GM12891 (cell line): ENCODE results near the gene GYG2.

Experiments
- POLR2A ChIP-seq: IDR thresholded peaks from 2 replicates; pipeline ENCODE4 v1.6.1; 2011; ENCODE audit warnings: low read depth, low read length, control low read depth
- POLR2AphosphoS5 ChIP-seq: IDR thresholded peaks from 2 replicates; pipeline ENCODE4 v1.6.1; 2011; ENCODE audit warnings: low read depth, low read length, control low read depth
- TAF1 ChIP-seq: IDR thresholded peaks from 2 replicates; pipeline ENCODE4 v1.6.1; 2011; ENCODE audit warnings: low read depth, low read length, control low read depth

DNA sequence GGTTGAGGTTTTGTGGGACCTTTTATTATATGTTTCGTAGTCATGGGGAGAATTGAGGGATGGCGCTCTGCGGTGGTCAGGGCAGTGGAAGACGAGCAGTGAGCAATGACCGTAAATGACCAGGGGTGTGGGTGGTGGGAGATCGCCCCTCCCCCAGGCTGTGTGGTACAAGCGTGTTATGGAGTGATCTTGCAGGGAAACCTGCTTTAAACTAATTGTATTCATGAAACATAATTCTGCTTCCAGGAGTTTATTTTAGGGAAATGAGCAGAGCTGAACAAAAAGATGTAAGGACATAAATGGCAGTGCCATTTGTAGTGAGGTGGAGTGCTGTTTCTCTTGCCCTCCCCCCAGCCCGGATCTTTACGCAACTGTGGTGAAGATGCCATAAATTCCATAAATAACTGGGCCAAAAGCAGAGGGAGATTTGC lies 20.2 kb downstream of the GYG2 start:
- TF ChIP-seq POLR2AphosphoS5 (no peak), POLR2A (no peak), TAF1 (no peak)
